ENCODE measurements around the gene PPP2R3A. TPM values are rescaled to one million over a fixed set of nuclear protein-coding genes. Genes with fewer than 3 reads are reported as not detected.

The PPP2R3A gene
- total and polyA plus RNA-seq, 2 of the 13 experiments (the other 11 are each of a cell fraction or from before 2014, with no cell fraction given): 0.07 to 0.12 TPM

- Histone ChIP-seq H3K9ac (ENCODE audit: insufficient read depth, low read depth, low read length) (no peak overlapping the region), H2AFZ (ENCODE audit: low read length) (no peak overlapping the region), H3K4me3 (replicated peaks in 1 of 3; ENCODE audit: insufficient read depth in 1 of 3, low read depth in 2 of 3, low read length in 3 of 3) (no peak overlapping the region), H4K20me1 (ENCODE audit: insufficient read depth, low read length) (no peaks in the 10 kb centered on the region), H3K4me2 (ENCODE audit: low read depth, low read length) (no peak overlapping the region), H3K9me3 (ENCODE audit: low read length) (no peaks in the 10 kb centered on the region), H3K27ac (ENCODE audit: extremely low read length, insufficient read depth, low read length) (no peak overlapping the region), H3K36me3 (replicated peaks in 1 of 2; ENCODE audit: control insufficient read depth in 1 of 2, insufficient read depth in 2 of 2, low read length in 2 of 2) (no peaks in the 10 kb centered on the region), H3K79me2 (ENCODE audit: insufficient read depth, low read length) (no peaks in the 10 kb centered on the region), H3K4me1 (ENCODE audit: insufficient read depth, low read length) (no peaks in the 10 kb centered on the region), H3K27me3 (ENCODE audit: control insufficient read depth in 1 of 2, insufficient read depth in 2 of 2, low read length in 2 of 2) (peaks cover 0 to 4% of the 10 kb centered on the region in 2 experiments; a peak in 1 of 5 replicates)
- intact Hi-C loops (cut with micrococcal nuclease; ENCODE audit: unreplicated experiment) (no loop called here), in situ Hi-C loops (cut with HindIII; ENCODE audit: extremely low pct_ligation_motif_present, low pct_unique_long_range_greater_than_20kb) (no loop called here)
- no TSS peak for BruUV-seq (replicated peaks)
- CTCF ChIA-PET (ENCODE audit: low intra/inter-chr PET ratio, low total read pairs): no interaction called here
- no peak for TF ChIP-seq ZNF691 (CRISPR knock-in tag; IDR thresholded peaks at IDR 0.05; ENCODE audit: borderline replicate concordance, low read depth)
- TF ChIP-seq ZFX (CRISPR knock-in tag; IDR thresholded peaks at IDR 0.05; ENCODE audit: low read depth): no peak
- no peak for TF ChIP-seq ZFP41 (CRISPR knock-in tag; IDR thresholded peaks at IDR 0.05; ENCODE audit: borderline replicate concordance)
- TF ChIP-seq AFF4 (CRISPR knock-in tag; IDR thresholded peaks at IDR 0.05): no peak
- TF ChIP-seq FOXM1 (CRISPR knock-in tag; IDR thresholded peaks at IDR 0.05): no peak
- ATAC-seq (no peak), DNase-seq (ENCODE audit: low spot score) (no peak), FAIRE-seq (no peak)
- POLR2A ChIA-PET: no interaction called here
These were observed 26.5 kb downstream of the PPP2R3A start for GRCh38 chr3:135992072-135992471.

Data from HepG2 (cell line).